ENCODE data around the gene IL18R1.

IL18R1 gene

GRCh38 chr2:102436323-102436722 lies 80.7 kb downstream of the IL18R1 start:
- no peak for DNase-seq

DNA sequence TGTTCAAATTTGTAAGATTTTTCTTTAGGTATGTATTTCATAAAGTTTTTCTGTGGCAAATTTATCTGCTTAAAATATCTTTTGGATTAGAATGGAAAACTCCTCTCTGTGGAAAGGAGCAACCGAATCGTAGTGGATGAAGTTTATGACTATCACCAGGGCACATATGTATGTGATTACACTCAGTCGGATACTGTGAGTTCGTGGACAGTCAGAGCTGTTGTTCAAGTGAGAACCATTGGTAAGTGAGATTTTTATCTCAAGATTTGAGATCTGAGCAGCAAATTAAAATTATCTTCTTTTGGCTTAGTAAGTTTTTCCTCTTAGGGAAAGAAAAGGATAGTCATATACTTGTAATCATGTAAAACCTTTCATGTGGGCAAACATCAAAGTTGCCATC lies 81.5 kb downstream of the IL18R1 start:
- no peak for DNase-seq

GRCh38 chr2:102438111-102438510 lies 82.5 kb downstream of the IL18R1 start:
- no peak for DNase-seq

GRCh38 chr2:102438578-102438977 lies 83.0 kb downstream of the IL18R1 start:
- DNase-seq: no peak

DNA sequence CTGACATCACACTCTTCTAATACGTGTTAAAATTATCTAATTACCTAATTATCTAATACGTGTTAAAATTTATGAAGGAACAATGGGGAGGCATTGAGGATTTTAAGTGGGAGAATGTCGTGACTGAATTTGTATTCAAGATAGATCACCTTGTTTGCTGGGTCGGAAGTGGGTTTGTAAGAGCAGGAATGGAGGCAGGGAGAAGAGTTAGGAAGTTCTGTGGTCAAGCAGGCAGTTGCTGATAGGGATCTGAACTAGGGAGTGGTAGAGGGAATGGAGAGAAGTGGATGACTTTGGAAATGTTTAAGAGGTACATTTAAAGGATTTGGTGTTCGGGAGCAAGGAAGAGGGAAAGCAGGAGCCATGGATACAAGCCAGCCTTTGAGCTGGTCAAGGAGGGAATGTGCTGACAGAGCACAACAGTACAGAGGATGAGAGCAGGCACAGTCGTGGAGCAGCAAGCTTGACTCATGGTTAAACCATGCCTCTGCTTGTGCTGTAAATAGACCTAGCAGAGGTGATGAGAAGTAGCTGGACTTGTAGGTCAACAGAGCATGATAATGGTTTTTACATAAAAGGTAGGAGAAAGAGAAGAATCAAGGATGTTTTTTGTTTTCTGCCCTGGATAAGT lies 83.6 kb downstream of the IL18R1 start:
- no peak for DNase-seq

- no peak for DNase-seq
These were observed 87.6 kb downstream of the IL18R1 start for GRCh38 chr2:102442967-102443828.

- DNase-seq: no peak
These were observed 88.6 kb downstream of the IL18R1 start for GRCh38 chr2:102444233-102444632.

- no peak for DNase-seq
These were observed 91.3 kb downstream of the IL18R1 start for GRCh38 chr2:102446936-102447335.
